ENCODE results near the gene MXD4. TPM values are rescaled to one million over a fixed set of nuclear protein-coding genes. Genes with fewer than 3 reads are reported as not detected.

MXD4 gene
- total RNA-seq, 3 donors from 2014 or later: 34.7 to 55.8 (median 37.9) TPM

GRCh38 chr4:2297606-2298531, 36.0 kb upstream of the MXD4 start:
- Histone ChIP-seq H3K4me1 (no peaks in the 10 kb centered on the region), H3K4me3 (no peak overlapping the region), H3K36me3 (no peaks in the 10 kb centered on the region), H3K27ac (no peak overlapping the region), H3K9me3 (peaks cover 6 to 8% of the 10 kb centered on the region in 2 donors), H3K27me3 (no peaks in the 10 kb centered on the region)
- TF ChIP-seq POLR2A (IDR thresholded peaks at IDR 0.05) (no peak), POLR2AphosphoS5 (IDR thresholded peaks at IDR 0.05) (no peak), CTCF (IDR thresholded peaks at IDR 0.05) (no peak)
- peak in 1 of 2 donors; percentile 22 for DNase-seq (ENCODE audit: low spot score in 2 of 2)
- intact Hi-C loops (cut with DNase I; ENCODE audit: low total_unique reads): no loop called here

GRCh38 chr4:2296631-2297601, 35.0 kb upstream of the MXD4 start:
- DNase-seq (ENCODE audit: low spot score in 2 of 2): peak in 1 of 2 donors; percentile 30
- TF ChIP-seq CTCF (IDR thresholded peaks at IDR 0.05) (no peak), POLR2A (IDR thresholded peaks at IDR 0.05) (no peak), POLR2AphosphoS5 (IDR thresholded peaks at IDR 0.05) (no peak)
- intact Hi-C loops (cut with DNase I; ENCODE audit: low total_unique reads): no loop called here
- H3K36me3 ChIP-seq: no peaks in the 10 kb centered on the region
- no peak overlapping the region for H3K4me3 ChIP-seq
- H3K4me1 ChIP-seq: no peaks in the 10 kb centered on the region
- no peaks in the 10 kb centered on the region for H3K9me3 ChIP-seq
- no peaks in the 10 kb centered on the region for H3K27me3 ChIP-seq
- H3K27ac ChIP-seq: no peak overlapping the region

GRCh38 chr4:2295900-2296442, 34.1 kb upstream of the MXD4 start:
- TF ChIP-seq POLR2A (IDR thresholded peaks at IDR 0.05) (no peak), POLR2AphosphoS5 (IDR thresholded peaks at IDR 0.05) (no peak), CTCF (IDR thresholded peaks at IDR 0.05) (no peak)
- Histone ChIP-seq H3K4me3 (no peak overlapping the region), H3K4me1 (no peaks in the 10 kb centered on the region), H3K36me3 (no peaks in the 10 kb centered on the region), H3K9me3 (no peaks in the 10 kb centered on the region), H3K27ac (no peak overlapping the region), H3K27me3 (no peaks in the 10 kb centered on the region)
- DNase-seq (ENCODE audit: low spot score in 2 of 2): peak in 1 of 2 donors; percentile 44
- intact Hi-C loops (cut with DNase I; ENCODE audit: low total_unique reads): no loop called here

GRCh38 chr4:2295500-2295899, 33.6 kb upstream of the MXD4 start:
- peak in 1 of 2 donors; percentile 20 for DNase-seq (ENCODE audit: low spot score in 2 of 2)
- no peak overlapping the region for H3K4me3 ChIP-seq
- no peaks in the 10 kb centered on the region for H3K27me3 ChIP-seq
- no peak overlapping the region for H3K27ac ChIP-seq
- no peak for TF ChIP-seq CTCF (IDR thresholded peaks at IDR 0.05)
- no peak for TF ChIP-seq POLR2A (IDR thresholded peaks at IDR 0.05)
- no peak for TF ChIP-seq POLR2AphosphoS5 (IDR thresholded peaks at IDR 0.05)
- no peaks in the 10 kb centered on the region for H3K36me3 ChIP-seq
- no peaks in the 10 kb centered on the region for H3K4me1 ChIP-seq
- intact Hi-C loops (cut with DNase I; ENCODE audit: low total_unique reads): no loop called here
- H3K9me3 ChIP-seq: no peaks in the 10 kb centered on the region
